K562 (cell line): ENCODE measurements around the gene STIM1. TPM values are rescaled to one million over a fixed set of nuclear protein-coding genes. Genes with fewer than 3 reads are reported as not detected.
A peak's percentile ranks its signal among the peaks of the same experiment; 100 is the strongest.

Source experiments
- ATF2 ChIP-seq: sonication (generic); formaldehyde crosslinking; IDR thresholded peaks from 2 replicates; pipeline ENCODE4 v1.8.1; 2022; ENCODE audit warnings: missing genetic modification reagents
- CHAMP1 ChIP-seq: fragments of 450-650 bp; IDR thresholded peaks from 2 replicates; pipeline ENCODE4 v1.6.1; 2016; ENCODE audit warnings: mild to moderate bottlenecking
- EP400 ChIP-seq: fragments of 450-650 bp; IDR thresholded peaks from 2 replicates; pipeline ENCODE4 v1.6.1; 2017; ENCODE audit warnings: antibody characterized with exemption, mild to moderate bottlenecking, moderate library complexity
- KAT2B ChIP-seq: IDR thresholded peaks from one replicate; pipeline ENCODE4 v1.6.1; 2012; ENCODE audit warnings: low read depth, mild to moderate bottlenecking, control low read depth, inconsistent platforms, low read length, moderate library complexity
- KDM2B ChIP-seq: fragments of 250-450 bp; sonication (Bioruptor Pico); IDR thresholded peaks from 2 replicates; pipeline ENCODE4 v1.8.0; 2021; ENCODE audit warnings: mild to moderate bottlenecking, moderate library complexity
- NFIC ChIP-seq: fragments of 450-650 bp; IDR thresholded peaks from 2 replicates; pipeline ENCODE4 v1.6.1; 2017; ENCODE audit warnings: mild to moderate bottlenecking, inconsistent platforms
- SMAD3 ChIP-seq: fragments of 450-650 bp; formaldehyde crosslinking; conservative IDR thresholded peaks from 2 replicates; pipeline ENCODE4 v1.4.0; 2020; ENCODE audit warnings: mild to moderate bottlenecking
- SP1 ChIP-seq: sonication (generic); formaldehyde crosslinking; IDR thresholded peaks from 2 replicates; pipeline ENCODE4 v1.8.1; 2022; ENCODE audit warnings: mild to moderate bottlenecking, missing genetic modification reagents
- SRSF3 ChIP-seq: fragments of 200-400 bp; formaldehyde crosslinking; IDR thresholded peaks from 2 replicates; pipeline ENCODE4 v1.6.1; 2016; ENCODE audit warnings: mild to moderate bottlenecking, low read length, moderate library complexity; ENCODE audit not compliant: insufficient read depth
- TEAD1 ChIP-seq, 2 experiments: fragments of 450-650 bp in 1 of 2; sonication (generic) in 1 of 2; formaldehyde crosslinking; IDR thresholded peaks; 2 replicates each; pipeline versions ENCODE4 v1.4.0 to v1.8.0; 2020 to 2022; ENCODE audit warnings: mild to moderate bottlenecking in 2 of 2, missing genetic modification reagents in 1 of 2
- TFAP4 ChIP-seq: sonication (generic); formaldehyde crosslinking; IDR thresholded peaks from 2 replicates; pipeline ENCODE4 v1.8.0; 2022; ENCODE audit warnings: missing genetic modification reagents, mild to moderate bottlenecking, moderate library complexity, borderline replicate concordance
- ZFX ChIP-seq: sonication (generic); formaldehyde crosslinking; IDR thresholded peaks from 2 replicates; pipeline ENCODE4 v1.8.0; 2022; ENCODE audit warnings: mild to moderate bottlenecking, missing genetic modification reagents, moderate library complexity
- ZNF175 ChIP-seq: fragments of 200-800 bp; sonication (Bioruptor generic); IDR thresholded peaks from 2 replicates; pipeline ENCODE4 v1.6.1; 2016; ENCODE audit warnings: low read depth, mild to moderate bottlenecking, missing genetic modification characterization, missing compliant biosample characterization
- ZNF318 ChIP-seq, 2 experiments: fragments of 450-650 bp; IDR thresholded peaks; 2 replicates each; pipeline ENCODE4 v1.6.1; 2016; ENCODE audit warnings: mild to moderate bottlenecking in 2 of 2, borderline replicate concordance in 1 of 2, low read depth in 1 of 2, moderate library complexity in 1 of 2
- ZNF347 ChIP-seq: fragments of 450-650 bp; formaldehyde crosslinking; IDR thresholded peaks from 2 replicates; pipeline ENCODE4 v1.4.0; 2020; ENCODE audit warnings: low read depth, mild to moderate bottlenecking, moderate library complexity
- polyA plus RNA-seq, 8 experiments: library from polyadenylated mRNA; depleted of rRNA in 4 of 8; stranded (reverse) in 5 of 8; unstranded in 3 of 8; fragments of >200 nt; fragmentation: Nextera tagmentation in 2 of 8; fragmentation: Illumina TruSeq in 1 of 8; extraction: Ambion mirVana in 2 of 8; extraction: Trizol in 1 of 8; gene quantifications; 2 replicates each; pipeline versions ENCODE4 v1.2.1 to v1.2.3, GENCODE V29; 2011 to 2014; ENCODE audit warnings: inconsistent platforms in 1 of 8, missing spikeins in 1 of 8
- total RNA-seq, 7 experiments: library from RNA; depleted of rRNA in 6 of 7; stranded (reverse); fragments of >200 nt in 6 of 7; fragmentation: Illumina TruSeq in 2 of 7; extraction: Trizol in 2 of 7; gene quantifications; 2 replicates each; pipeline versions ENCODE4 v1.2.1 to v1.2.3, GENCODE V29; 2011 to 2021; ENCODE audit warnings: low replicate concordance in 1 of 7

The STIM1 gene
- total and polyA plus RNA-seq, 9 of the 15 experiments (the other 6 are each of a cell fraction or from before 2014, with no cell fraction given) = 7.7 to 50.5 (median 22.5) TPM

- no peak for TF ChIP-seq NFIC
- no peak for TF ChIP-seq ZNF347 (CRISPR knock-in tag)
- 0 out of 4 replicates have a peak, but pooled peaks of 1 of the 2 experiments have one; percentile 19 for TF ChIP-seq ZNF318 (IDR thresholded peaks at IDR 0.05; ENCODE audit: borderline replicate concordance in 1 of 2, low read depth in 1 of 2)
- TF ChIP-seq SP1 = no peak
- TF ChIP-seq SRSF3 = no peak
- TF ChIP-seq KAT2B = no peak
- no peak for TF ChIP-seq CHAMP1
- TF ChIP-seq ZFX (CRISPR knock-in tag) = peak; percentile 80
- TF ChIP-seq SMAD3 = no peak
- TF ChIP-seq EP400 = no peak
- TF ChIP-seq ATF2 = no peak
- TF ChIP-seq ZNF175 (CRISPR knock-in tag) = 0 out of 2 replicates have a peak, but pooled peaks have one; percentile 21
- TF ChIP-seq TFAP4 = no peak
- TF ChIP-seq TEAD1 (CRISPR knock-in tag; IDR thresholded peaks at IDR 0.05) = peak in 1 of 2 experiments; percentile 65; a peak in 1 of 4 replicates
- TF ChIP-seq KDM2B (CRISPR knock-in tag) = no peak
Observed at GRCh38 chr11:3854660-3854976, 846 bp upstream of the STIM1 start (continued).
